GM19025 (cell line): ENCODE results near the gene SORL1.
A peak's percentile ranks its signal among the peaks of the same experiment; 100 is the strongest.

Experiments used
- ATAC-seq: cut with Tn5 transposase; IDR thresholded peaks from one replicate; pipeline ENCODE4 v1.9.1; 2021; ENCODE audit warnings: mild to moderate bottlenecking, low read depth, moderate library complexity; ENCODE audit not compliant: unreplicated experiment

The SORL1 gene

GRCh38 chr11:121648306-121648705 is 196.2 kb downstream of the SORL1 start:
- ATAC-seq = no peak

GRCh38 chr11:121649798-121650197 is 197.7 kb downstream of the SORL1 start:
- ATAC-seq = no peak

- ATAC-seq = no peak
These were observed 198.5 kb downstream of the SORL1 start for GRCh38 chr11:121650351-121651256.

GRCh38 chr11:121651257-121651605 is 199.1 kb downstream of the SORL1 start:
- ATAC-seq = no peak

GRCh38 chr11:121652971-121653370 is 200.9 kb downstream of the SORL1 start:
- ATAC-seq = no peak

- ATAC-seq = no peak
These were observed 202.2 kb downstream of the SORL1 start for GRCh38 chr11:121654259-121654842.

GRCh38 chr11:121654843-121655536 is 202.9 kb downstream of the SORL1 start:
- ATAC-seq = no peak

GRCh38 chr11:121655537-121656327 is 203.6 kb downstream of the SORL1 start:
- peak; percentile 83 for ATAC-seq

- ATAC-seq = no peak
These were observed 204.4 kb downstream of the SORL1 start for GRCh38 chr11:121656328-121657090.

GRCh38 chr11:121657146-121657545 is 205.0 kb downstream of the SORL1 start:
- no peak for ATAC-seq

GRCh38 chr11:121659811-121660210 is 207.7 kb downstream of the SORL1 start:
- ATAC-seq = no peak

GRCh38 chr11:121661880-121662486 is 209.9 kb downstream of the SORL1 start:
- no peak for ATAC-seq

GRCh38 chr11:121664144-121664543 is 212.0 kb downstream of the SORL1 start:
- ATAC-seq = no peak

- no peak for ATAC-seq
These were observed 213.2 kb downstream of the SORL1 start for GRCh38 chr11:121665206-121665838.

GRCh38 chr11:121667836-121668235 is 215.7 kb downstream of the SORL1 start:
- ATAC-seq = no peak

- ATAC-seq = no peak
These were observed 217.3 kb downstream of the SORL1 start for GRCh38 chr11:121669422-121669821.

- ATAC-seq = no peak
These were observed 218.2 kb downstream of the SORL1 start for GRCh38 chr11:121670266-121670665.

- no peak for ATAC-seq
These were observed 218.7 kb downstream of the SORL1 start for GRCh38 chr11:121670805-121671282.
